Measurements from ENCODE around the gene FCN1. TPM values are rescaled to one million over a fixed set of nuclear protein-coding genes. Genes with fewer than 3 reads are reported as not detected.

FCN1 gene
- total and polyA plus RNA-seq, 2 of the 8 experiments (the other 6 are each of a cell fraction or from before 2014, with no cell fraction given) = not detected

- TF ChIP-seq SAP30 (IDR thresholded peaks at IDR 0.05; ENCODE audit: insufficient read depth, insufficient replicate concordance, low read length) (no peak), POLR2A (IDR thresholded peaks at IDR 0.05; ENCODE audit: control extremely low read depth in 1 of 2, low read depth in 2 of 2, low read length in 2 of 2) (no peak), KDM4A (IDR thresholded peaks at IDR 0.05; ENCODE audit: low read depth, low read length, severe bottlenecking) (no peak)
These were observed 46.7 kb downstream of the FCN1 start (continued) for GRCh38 chr9:134870746-134871662.

Measured in H1 (cell line).